Raji (cell line): ENCODE measurements around the gene NFAM1.

Experiments used
- POLR2A ChIP-seq: IDR thresholded peaks from 2 replicates; pipeline ENCODE4 v1.6.1; 2011; ENCODE audit warnings: low read depth, low read length, control low read depth; ENCODE audit not compliant: insufficient read depth

NFAM1 gene, protein sequence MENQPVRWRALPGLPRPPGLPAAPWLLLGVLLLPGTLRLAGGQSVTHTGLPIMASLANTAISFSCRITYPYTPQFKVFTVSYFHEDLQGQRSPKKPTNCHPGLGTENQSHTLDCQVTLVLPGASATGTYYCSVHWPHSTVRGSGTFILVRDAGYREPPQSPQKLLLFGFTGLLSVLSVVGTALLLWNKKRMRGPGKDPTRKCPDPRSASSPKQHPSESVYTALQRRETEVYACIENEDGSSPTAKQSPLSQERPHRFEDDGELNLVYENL

DNA sequence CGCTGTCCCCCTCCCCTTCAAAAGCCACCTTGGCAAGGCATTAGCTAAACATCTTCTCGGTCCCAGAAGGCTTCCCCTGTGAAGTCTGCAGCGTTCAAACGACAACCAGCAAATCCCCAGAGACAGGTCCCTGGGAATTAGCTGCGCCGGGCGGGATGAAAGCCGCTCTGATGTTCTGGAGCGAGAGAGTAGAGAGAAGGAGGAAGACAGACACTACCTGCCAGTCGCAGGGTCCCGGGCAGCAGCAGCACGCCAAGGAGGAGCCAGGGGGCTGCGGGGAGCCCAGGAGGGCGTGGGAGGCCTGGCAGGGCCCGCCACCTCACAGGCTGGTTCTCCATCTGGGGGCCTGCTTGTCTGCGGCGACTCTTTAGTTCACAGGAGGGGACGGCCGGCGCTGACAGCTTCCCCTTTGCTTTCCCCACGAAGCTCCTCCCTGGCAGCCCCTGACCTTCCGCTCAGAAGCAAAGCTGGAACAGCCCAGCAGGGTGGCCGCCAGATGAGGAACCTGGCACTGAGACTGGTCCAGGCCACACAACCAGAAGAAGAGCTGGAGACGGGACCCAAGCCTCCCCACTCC is at the start of gene NFAM1:
Gene NFAM1, minus strand, starts transcription at position 384 of the 577 bp plus-strand sequence. Its CDS starts 46 bp downstream, at position 338.
- no peak for TF ChIP-seq POLR2A

DNA sequence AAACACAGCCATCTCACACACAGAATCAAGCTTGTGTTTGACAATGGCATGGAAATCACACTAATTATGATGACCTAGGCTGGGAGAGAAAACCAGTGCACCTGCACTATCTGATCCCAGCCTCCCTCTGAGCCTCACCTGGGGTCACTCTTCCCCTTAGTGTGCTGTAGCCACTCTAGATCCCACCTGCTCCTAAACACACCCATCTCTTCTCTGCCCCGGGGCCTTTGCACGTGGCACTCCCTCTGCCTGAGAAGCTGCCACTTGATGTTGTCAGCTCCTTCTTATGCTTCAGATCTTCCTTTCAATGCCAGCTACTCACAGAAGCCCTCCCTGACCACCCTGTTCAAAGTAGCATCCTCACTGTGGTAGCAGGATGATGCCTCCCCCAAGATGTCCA is 42.9 kb upstream of the NFAM1 start:
- TF ChIP-seq POLR2A, result no peak

DNA sequence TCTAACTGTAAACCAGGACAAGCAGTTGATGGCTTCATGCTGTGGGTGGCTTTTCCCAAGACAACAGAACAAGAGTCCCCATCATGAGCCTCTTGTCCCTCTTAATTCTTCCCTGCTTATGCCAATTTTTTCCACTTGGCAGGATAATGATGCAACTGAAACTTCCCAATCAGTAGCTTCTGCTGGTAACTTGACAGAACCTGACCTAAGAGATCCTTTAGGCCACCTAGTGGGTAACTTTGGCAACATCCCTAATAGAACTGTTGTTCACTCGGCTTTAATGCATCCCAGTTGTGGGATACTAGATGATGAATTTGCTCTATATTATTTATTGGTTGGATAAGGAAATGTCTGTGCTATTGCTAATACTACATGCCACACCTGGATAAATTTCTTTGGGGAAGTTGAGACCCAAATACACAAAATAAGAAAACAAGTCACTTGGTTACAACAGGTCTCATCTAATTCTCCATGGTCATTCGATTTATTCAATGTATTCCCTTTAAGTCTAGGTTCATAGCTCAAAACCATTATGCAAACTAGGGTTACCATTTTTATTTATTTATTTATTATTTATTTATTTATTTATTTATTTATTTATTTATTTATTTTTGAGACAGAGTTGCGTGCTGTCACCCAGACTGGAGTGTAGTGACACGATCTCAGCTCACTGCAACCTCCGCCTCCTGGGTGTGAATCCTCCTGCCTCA is 41.4 kb upstream of the NFAM1 start:
- no peak for TF ChIP-seq POLR2A

DNA sequence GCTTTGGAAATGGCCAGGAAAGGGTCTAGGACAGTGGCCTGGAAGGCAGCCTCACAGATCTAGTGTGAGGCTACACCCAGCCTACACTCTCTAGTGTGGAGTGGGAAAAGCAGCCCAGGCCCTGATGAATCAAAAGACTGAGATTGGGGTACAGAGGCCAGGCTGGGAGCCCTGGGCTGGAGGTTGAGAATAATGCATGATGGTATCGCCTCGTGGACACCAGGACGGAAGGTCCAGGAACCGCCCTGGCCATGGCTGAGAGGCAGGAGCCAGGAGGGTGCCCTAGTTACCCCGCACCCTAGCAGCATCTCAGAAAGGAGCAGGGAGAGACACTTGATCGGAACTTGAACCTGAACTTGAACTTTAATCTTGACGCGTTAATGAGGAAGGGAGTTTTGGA is 40.5 kb upstream of the NFAM1 start:
- no peak for TF ChIP-seq POLR2A

DNA sequence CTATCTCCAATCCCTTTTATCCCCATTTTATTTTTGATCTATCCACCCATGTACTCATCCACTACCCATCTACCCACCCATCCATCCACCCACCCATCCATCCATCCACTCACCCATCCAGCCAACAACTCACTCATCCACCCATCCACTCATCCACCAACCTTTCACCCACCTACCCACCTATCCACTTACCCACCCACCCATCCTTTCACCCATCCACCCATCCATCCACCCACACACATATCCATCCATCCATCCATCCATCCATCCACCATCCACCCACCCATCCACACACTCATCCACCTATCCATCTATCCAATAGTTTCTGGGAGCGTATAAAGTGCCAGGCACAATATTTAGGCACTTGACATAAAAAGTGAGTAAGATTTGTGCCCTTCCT is 39.2 kb upstream of the NFAM1 start:
- no peak for TF ChIP-seq POLR2A

DNA sequence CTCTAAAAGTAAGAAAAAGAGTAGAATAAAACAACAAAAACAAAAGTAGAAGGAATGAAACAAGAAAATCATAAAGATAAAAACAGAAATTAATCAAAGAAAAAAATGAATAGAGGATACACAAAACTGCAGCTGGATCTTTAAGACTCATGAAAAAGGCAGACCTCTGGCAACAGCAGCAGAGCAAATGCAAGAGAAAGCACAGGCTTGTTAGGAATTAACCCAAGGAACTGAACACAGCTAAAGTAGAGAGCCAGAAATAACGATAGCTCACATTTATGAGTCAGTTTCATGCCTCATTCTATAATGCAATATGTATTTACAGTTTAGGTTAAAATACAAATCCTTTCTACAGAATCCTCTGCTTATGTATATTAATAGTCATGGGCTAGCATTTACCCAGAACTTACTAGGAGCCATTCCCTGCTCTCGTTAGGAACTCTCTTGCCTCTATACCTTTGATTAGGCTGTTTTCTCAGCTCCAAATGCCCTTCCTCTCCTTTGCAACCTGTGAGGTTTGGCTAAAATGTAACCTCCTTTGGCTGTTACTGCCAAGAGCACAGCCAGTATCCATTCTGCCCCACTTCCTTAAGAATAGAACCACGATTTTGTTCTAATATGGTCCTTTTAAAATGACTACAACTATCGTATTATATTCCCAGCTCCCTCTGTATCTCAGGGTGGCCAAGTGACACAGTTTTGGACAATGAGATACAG is 38.3 kb upstream of the NFAM1 start:
- no peak for TF ChIP-seq POLR2A

DNA sequence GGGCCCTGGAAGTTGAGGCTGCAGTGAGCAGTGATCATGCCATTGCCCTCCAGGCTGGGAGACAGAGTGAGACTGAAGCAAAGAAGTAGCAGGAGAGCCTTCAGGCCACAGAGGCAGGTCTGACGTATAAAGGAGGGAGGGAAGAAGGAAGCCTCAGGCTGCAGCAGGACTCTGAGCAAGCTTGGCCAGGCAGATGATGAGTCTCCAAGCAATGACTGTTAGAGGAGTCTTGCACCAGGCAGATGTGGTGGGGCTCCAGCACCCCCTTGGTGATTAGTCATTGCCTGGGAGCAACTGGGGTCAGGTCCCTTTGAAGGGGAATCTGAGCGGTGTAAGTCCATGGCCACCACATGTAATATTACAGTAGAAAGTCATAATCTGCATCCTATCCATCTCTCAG is 36.6 kb upstream of the NFAM1 start:
- TF ChIP-seq POLR2A, result no peak

DNA sequence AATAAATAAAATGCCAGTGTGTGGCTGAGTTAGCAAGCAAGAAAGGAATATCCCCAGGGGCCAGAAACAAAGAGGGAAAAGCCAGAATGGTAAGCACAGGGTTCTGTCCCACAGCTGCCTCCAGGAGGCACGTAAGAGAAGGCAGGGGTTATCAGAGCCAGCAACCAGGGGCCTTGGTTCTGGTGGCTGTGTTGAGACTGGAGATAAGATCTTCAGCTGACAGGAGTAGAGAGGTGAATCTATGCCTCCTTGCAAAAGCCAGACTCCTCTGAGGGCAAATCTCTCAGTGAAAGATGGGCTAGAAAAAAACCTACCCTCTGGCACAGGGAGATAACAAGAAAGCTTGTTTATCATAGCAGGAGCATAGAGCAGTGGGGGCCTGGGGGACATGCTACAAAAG is 29.8 kb upstream of the NFAM1 start:
- no peak for TF ChIP-seq POLR2A

DNA sequence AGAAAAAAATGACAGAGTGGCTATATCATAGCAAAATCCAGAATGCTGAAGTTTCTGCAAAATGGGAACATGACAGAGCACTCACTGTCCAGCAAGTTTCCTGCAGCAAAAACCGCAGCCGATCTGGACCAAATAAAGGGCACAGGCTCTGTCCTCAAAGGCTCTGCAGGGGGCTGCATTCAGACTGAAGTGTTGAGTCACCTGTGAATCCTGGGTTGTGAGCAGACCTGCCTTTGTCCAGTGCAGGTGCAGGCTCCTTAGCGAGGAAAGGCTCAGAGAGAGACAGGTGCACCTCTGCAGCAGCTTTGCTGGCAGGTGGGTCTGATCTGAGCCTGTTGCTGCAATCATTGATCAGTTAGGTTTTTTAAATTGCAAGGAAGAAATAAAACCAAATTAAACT is 29.3 kb upstream of the NFAM1 start:
- no peak for TF ChIP-seq POLR2A

DNA sequence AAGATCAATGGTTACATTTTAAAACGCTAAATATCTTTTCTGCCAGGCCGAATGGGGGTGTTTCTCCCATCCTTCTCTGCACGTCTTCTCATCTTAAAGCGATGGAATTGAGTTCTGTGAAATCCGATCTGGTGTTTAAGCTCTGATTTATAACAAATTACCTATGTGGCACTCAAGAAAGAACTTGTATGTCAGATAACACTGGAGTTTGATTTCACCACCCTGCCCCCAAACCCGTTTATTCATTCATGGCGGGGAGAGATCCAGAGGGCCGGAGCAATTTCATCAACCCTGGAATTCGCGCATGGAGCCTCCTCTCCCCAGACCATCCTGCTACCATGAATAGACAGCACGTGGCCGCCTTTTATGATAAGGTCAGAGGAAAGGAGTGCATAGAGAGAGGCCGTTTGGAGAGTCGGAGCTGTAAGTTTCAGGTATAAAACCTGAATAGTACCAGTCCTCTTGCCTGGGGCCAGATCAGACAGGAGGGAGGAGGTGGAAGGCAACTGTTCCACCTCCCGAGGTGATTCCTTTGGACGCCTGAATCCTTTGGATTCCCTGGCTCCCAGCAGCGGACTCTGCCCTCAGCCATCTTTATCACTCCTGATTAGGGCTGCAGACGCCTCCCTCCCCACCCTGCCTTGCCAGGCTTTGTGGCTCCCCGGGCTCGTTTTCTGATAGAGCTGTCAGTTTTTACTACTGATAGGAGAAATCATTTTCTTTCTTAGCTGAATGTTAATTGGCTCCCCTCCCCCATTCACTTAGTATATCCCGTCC is 27.3 kb upstream of the NFAM1 start:
- TF ChIP-seq POLR2A, result no peak

DNA sequence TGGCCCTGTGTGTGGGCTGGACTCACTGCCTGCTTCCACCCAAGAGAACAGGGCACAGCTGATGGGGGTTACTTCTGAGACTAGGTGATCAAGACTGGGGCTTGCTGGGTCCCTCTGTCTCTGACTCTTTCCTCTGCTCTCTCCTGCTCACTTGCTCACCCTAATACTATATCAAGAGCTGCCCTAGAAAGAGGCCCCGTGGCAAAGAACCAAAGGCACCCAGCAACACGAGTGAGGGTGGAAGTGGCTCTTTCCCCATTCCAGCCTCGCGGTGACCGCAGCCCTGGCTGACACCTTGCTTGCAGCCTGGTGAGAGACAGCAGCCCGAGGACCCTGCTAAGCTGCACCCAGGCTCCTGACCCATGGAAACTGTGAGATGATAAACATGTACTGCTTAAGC is 20.7 kb upstream of the NFAM1 start:
- TF ChIP-seq POLR2A, result no peak

DNA sequence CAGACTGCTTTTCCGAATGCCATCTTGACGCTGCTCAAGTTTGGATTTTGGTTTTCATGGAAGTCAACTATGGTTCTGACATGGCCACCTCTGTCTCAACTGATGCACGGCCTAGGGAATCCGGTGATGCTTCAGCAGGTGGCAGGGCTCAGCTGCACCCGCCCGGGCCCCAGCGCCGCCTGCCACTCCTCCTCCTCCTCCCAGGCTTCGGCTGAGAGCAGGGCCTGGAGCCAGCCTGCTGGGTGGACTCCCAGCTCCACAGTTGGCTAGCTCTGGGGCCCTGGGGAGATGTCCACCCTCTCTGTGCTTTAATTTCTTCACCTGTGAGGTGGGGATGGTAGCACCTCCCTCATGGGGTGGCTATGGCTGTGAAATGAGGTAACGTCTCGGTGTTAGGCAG is 20.3 kb upstream of the NFAM1 start:
- TF ChIP-seq POLR2A, result no peak

DNA sequence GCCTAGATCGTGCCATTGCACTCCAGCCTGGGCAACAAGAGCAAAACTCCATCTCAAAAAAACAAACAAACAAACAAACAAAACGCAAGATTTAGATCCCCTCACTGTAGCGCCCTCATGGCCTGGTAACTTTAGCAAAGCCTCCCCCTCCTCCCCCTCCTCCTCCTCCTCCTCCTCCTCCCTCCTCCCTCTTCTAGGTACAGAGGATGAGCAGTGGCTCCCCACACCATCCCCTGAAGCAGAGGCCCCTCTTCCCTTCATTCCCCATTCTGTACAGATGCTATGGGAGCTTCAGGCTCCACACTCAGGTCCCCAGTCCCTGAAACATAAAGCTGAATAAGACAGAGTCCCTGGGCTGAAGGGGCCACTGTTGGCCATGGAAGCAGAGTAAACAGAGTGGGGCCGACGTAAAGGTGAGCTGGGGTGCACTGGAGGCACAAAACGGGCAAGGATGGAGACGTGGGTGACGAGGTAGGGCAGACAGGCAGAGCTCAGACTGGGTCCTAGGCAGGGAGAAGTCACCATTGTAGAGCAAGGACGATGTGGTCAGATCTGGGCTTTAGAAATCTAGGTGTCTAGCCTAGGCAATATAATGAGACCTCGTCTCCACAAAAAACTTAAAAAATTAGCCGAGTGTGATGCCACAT is 19.4 kb upstream of the NFAM1 start:
- TF ChIP-seq POLR2A, result no peak

DNA sequence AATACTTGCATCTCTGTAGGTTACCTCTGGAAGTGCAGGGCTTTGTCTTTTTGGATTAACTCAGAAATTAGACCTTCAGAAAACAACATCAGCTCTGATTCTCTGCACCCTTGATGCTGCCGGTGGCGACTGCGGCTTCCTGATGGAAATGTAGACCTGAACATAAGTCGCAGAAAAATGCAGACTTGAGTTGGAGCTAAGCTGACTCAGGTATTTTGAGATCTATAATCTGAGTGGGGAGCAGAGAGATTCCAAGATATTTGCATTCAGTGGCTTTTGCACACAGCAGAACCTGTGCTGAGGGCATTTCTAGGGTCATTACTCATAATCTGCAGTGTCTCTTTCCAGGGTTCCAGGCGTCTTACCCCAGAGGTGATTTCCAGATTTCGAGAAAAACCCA is 18.7 kb upstream of the NFAM1 start:
- TF ChIP-seq POLR2A, result no peak
